Choroid plexus epithelial cell (primary cell): Measurements from ENCODE around the gene KCNQ1.

Experiments
- DNase-seq: peaks from one replicate; pipeline ENCODE4 v3.0.0-alpha.2; 2010; ENCODE audit warnings: low read depth
- H3K4me3 ChIP-seq: 2 replicates; pipeline ENCODE4 v1.5.1; 2011; ENCODE audit warnings: low read depth, mild to moderate bottlenecking, control low read depth, low read length, moderate library complexity
- TF ChIP-seq, protein P1 (sequence below): conservative IDR thresholded peaks from 2 replicates; pipeline ENCODE4 v1.5.1; 2011; ENCODE audit warnings: low read depth, mild to moderate bottlenecking, control low read depth, inconsistent platforms, low read length, moderate library complexity

KCNQ1 gene

DNA sequence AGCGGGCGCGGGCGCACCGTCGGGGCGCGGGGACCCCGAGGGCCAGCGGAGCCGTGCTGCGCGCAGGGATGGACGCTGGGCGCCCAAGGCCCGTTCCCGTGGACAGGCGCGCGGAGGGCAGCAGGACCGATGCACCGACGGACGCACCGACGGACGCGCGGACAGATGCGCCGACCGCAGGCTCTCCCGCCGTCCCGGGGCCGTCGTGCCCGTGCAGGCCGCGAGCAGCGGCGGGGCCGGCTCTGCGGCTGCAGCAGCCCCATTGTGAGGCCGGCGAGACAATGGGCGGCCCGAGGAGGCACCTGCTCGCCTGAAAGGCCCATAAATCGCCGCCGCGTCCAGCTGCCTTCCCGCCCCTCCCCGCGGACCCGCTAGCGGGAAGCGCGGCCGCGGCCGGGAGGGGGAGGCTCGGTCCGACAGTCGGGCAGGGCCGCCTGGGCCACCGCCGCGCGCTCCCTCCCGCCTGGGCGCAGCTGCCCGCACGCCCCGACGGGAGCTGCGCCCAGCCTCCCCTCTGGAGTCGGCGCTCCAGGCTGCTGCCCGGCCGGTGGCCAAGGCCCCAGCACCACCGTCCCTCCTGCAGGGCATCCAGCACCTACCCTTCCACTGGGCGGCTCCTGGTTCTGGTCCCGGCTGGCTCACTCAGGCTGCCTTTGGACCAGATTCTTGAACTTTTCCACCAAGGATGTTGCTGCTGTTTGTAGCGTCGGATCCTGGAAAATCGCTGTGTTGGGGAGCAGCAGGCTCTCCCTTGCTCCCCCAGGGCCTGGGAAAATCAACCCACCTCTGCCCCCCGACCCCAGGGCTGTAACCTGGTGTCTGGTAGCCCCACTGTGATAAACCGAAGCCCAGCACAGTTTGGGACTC is 425.0 kb downstream of the KCNQ1 start:
- TF ChIP-seq, protein P1, sequence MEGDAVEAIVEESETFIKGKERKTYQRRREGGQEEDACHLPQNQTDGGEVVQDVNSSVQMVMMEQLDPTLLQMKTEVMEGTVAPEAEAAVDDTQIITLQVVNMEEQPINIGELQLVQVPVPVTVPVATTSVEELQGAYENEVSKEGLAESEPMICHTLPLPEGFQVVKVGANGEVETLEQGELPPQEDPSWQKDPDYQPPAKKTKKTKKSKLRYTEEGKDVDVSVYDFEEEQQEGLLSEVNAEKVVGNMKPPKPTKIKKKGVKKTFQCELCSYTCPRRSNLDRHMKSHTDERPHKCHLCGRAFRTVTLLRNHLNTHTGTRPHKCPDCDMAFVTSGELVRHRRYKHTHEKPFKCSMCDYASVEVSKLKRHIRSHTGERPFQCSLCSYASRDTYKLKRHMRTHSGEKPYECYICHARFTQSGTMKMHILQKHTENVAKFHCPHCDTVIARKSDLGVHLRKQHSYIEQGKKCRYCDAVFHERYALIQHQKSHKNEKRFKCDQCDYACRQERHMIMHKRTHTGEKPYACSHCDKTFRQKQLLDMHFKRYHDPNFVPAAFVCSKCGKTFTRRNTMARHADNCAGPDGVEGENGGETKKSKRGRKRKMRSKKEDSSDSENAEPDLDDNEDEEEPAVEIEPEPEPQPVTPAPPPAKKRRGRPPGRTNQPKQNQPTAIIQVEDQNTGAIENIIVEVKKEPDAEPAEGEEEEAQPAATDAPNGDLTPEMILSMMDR: no peak
- no peak overlapping the region for H3K4me3 ChIP-seq
- no peak for DNase-seq

DNA sequence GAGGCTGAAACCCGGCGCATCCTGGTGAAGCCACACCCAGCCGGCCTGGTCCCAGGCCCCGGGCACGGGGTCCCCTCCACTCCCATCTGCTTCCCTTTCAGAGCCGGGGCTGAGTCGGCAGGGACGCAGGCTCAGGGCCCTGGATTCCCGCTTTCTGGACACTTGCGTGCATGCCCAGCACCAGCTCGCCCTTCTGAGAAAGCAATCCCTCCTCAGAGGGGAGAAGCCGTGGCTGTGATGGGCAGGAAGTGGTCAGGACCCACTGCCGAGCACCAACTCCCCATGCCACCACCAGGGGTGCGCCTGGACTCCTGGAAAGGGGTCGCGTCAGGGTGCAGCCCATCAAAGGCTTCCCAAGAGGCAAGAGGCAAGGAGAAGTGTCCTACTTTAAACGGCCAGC is 425.7 kb downstream of the KCNQ1 start:
- TF ChIP-seq, protein P1: no peak
- DNase-seq: no peak
- no peak overlapping the region for H3K4me3 ChIP-seq

DNA sequence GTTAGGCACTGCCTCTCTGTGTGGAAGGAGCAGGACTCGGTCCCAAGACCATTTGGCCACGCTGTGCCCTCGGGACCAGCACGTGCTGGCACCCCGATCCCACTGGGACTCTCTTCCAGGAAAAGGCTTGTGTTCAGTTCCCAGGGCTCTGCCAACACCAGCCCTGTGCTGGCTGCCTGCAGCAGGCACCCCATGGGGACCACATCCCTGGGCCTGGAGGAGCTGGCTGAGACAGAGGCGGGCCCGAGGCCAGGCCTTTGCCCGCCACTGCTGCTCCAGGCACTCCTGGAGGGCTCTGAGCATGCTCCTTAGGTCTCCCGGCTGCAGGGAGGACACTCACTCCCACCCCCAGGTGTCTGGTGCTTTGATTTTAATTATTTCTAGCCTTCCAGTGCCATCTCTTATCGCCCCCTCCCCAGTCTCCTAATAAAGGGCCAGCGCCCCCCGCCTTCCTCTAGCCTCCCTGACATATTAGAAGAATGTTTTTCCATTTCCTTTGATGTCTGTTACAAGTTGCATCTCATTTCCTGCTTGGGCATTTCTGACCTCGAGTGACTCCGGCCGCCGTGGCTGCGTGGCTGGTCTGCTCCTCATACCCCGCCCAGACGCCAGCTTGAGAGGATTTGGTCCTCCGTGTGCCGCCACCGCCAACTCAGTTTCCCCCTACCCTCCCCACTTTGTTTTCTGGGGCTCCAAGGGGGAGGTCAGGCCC is 426.3 kb downstream of the KCNQ1 start:
- no peak for DNase-seq
- TF ChIP-seq, protein P1: no peak
- no peak overlapping the region for H3K4me3 ChIP-seq

DNA sequence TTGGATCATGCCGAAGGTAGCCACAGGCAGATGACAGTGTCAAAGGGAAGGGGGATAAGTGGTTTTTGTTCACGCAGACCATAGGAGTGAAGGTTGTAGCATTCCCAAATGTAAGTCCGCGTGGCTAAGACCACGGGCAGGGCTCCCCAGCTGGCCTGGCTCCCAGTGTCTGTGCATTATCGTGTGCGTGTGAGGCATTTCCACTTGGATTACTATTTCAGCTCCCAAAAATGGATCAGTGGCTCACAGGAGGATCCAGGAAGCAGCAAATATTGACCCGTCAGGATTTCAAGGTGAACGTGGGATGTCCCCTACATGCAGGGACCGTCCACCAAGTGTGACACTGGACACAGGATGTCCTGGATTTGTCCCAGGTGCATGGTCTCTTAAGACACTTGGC is 430.2 kb downstream of the KCNQ1 start:
- no peak overlapping the region for H3K4me3 ChIP-seq
- TF ChIP-seq, protein P1: no peak
- DNase-seq: no peak

DNA sequence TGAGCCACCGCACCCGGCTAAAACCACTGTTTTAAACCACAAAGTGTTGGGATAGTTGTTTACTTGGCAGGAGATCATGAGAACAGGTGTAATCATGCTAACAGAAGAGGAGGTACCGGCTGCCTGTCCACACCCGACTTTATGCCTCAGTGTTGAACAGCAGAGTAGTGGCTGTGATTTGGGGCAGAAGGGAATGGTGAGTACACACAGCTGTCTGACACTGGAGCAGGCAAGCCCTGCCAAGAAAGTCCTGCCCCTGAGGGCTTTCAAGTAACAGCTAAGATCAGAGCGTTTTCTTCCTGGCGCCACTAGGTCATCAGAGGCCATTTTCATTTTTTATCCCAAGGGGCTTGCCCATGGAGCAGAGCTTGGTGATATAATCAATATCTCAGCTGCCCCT is 432.7 kb downstream of the KCNQ1 start:
- DNase-seq: no peak
- H3K4me3 ChIP-seq: no peak overlapping the region
- TF ChIP-seq, protein P1: no peak

DNA sequence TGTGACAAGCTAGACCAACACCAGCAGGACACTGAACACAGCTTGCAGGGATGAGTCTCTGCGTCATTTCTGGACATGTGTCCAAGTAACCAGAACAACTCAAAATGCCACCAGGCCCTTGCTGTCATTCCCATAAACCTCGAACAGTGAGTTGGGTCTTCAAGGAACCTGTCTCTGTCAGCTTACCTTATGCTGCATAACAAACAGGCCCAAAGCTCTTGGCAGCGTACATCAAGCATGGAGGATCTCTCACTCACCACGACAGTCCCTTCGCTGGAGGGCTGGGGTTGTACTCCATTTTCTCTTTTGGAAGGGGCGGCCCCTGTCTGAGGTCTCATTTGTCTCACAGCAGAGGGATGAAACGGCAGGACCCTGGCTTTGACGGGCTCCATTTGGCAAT is 434.0 kb downstream of the KCNQ1 start:
- no peak overlapping the region for H3K4me3 ChIP-seq
- TF ChIP-seq, protein P1: no peak

More for the DNA sequence above, 434.0 kb downstream of the KCNQ1 start:
- DNase-seq: no peak
